GM20000 (cell line): Measurements from ENCODE around the gene FAM234B.

Source experiments
- DNase-seq: peaks from one replicate; pipeline ENCODE4 v3.0.0; 2012; ENCODE audit warnings: low spot score
- TF ChIP-seq, protein P1 (sequence below): IDR thresholded peaks from 2 replicates; pipeline ENCODE4 v1.5.1; 2012; ENCODE audit warnings: mild to moderate bottlenecking, control low read depth; ENCODE audit errors: extremely low read depth, missing control alignments

The FAM234B gene

DNA sequence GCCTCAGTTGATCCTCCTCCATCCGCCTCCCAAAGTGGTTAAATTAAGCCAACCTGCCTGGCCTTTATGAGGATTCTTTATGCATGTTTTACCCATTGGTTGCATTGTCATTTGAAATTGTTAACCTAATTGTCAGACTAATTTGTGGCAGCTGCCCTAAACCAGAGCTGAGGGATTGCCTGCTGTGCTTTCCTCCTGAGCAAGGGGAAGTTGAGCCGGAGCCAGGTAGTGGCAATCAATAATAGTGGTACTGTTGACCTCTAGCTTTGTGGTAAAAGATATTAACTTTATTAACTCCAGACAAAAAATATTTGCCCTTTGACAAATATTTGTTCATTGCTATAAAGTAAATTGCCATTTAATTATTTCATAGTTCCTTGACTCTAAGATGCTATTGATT, 38.5 kb upstream of the FAM234B start:
- TF ChIP-seq, protein P1, sequence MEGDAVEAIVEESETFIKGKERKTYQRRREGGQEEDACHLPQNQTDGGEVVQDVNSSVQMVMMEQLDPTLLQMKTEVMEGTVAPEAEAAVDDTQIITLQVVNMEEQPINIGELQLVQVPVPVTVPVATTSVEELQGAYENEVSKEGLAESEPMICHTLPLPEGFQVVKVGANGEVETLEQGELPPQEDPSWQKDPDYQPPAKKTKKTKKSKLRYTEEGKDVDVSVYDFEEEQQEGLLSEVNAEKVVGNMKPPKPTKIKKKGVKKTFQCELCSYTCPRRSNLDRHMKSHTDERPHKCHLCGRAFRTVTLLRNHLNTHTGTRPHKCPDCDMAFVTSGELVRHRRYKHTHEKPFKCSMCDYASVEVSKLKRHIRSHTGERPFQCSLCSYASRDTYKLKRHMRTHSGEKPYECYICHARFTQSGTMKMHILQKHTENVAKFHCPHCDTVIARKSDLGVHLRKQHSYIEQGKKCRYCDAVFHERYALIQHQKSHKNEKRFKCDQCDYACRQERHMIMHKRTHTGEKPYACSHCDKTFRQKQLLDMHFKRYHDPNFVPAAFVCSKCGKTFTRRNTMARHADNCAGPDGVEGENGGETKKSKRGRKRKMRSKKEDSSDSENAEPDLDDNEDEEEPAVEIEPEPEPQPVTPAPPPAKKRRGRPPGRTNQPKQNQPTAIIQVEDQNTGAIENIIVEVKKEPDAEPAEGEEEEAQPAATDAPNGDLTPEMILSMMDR = no peak

DNA sequence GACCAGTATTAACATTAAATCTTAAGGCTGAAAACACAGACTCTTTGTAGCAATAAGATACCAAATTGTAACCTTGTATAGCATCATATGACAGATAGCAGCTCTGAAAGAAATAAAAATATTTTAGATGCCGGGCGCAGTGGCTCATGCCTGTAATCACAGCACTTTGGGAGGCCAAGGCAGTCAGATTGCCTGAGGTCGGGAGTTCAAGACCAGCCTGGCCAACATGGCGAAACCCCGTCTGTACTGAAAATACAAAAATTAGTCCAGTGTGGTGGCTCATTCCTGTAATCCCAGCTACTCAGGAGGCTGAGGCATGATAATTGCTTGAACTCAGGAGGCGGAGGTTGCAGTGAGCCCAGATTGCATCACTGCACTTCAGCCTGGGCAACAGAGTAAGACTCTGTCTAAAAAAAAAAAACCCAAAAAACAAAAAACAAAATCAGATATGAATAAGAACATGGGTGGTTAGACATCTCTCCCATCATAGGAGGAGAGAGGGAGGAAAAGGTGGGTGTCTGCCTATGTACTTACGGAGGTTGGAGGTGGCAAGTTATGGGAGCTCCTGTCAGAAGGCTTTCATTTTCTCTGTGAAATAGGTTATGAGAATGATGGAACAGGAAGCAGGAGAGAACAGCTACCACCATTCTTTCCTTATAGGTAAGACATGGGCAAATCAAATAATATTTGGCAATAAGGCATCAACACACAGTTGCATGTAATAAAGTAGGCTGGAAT, 36.5 kb upstream of the FAM234B start:
- DNase-seq = no peak
- TF ChIP-seq, protein P1 = no peak

More for the DNA sequence above, 38.5 kb upstream of the FAM234B start:
- no peak for DNase-seq

DNA sequence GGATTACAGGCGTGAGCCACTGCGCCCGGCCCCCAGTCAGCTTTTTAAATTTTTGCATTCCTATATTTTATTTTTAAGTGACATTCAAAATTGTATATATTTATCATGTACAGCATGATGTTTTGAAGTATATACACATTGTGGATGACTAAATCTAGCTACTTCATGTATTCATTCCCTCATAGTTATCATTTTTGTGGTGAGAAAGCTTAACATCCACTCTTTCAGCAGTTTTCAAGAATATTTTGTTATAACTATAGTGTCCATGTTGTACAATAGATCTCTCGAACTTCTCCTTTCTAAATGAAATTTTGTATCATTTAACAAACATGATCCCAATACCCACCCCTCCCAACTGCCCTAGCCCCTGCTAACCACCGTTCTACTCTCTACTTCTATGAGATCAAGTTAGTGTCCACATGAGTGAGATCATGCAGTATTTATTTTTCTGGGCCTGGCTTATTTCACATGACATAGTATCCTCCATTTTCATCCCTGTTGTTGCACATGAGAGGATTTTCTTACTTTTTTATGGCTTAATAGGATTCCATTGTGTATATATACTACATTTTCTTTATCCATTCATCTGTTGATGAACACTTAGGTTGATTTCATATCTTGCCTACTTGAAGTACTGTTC, 35.3 kb upstream of the FAM234B start:
- no peak for DNase-seq
- TF ChIP-seq, protein P1 = no peak

DNA sequence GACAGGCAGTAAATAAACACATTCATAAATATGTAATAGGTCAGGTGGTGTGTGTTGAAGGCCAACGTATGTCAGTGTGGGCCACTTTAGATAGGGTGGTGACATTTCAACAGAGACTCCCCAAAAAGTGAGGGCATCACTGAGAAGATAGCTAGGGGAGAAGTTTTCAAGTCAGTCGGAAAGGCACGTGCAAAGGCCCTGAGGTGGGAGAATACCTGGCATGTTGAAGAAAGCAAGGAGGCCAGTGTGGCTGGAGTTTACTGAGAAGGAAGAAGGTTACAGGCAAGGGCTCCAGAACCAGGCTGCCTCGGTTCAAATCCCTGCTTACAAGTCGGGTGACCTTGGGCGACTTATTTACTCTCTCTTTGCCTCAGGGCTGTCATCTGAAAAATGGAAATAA, 33.1 kb upstream of the FAM234B start:
- DNase-seq = no peak
- TF ChIP-seq, protein P1 = no peak

DNA sequence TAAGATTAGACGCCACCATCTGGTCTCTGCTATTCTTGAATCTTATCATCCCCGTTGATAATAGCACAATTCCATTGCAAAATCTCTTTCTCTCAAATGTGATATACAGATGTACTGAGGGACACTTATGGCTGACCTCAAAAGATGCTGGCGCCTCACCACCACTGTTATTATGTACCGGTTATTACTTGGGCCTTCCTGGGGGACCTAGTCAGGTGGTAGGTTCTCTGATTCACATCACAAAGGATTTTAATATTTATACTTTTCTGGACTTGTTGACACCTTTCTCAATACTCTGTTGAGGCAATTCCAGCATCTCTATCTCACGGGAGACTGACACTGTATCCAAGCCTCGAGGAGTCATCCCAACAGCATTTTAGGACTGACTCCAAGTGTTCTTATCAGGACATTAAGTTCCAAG, 21.3 kb upstream of the FAM234B start:
- TF ChIP-seq, protein P1 = no peak
- DNase-seq = no peak

DNA sequence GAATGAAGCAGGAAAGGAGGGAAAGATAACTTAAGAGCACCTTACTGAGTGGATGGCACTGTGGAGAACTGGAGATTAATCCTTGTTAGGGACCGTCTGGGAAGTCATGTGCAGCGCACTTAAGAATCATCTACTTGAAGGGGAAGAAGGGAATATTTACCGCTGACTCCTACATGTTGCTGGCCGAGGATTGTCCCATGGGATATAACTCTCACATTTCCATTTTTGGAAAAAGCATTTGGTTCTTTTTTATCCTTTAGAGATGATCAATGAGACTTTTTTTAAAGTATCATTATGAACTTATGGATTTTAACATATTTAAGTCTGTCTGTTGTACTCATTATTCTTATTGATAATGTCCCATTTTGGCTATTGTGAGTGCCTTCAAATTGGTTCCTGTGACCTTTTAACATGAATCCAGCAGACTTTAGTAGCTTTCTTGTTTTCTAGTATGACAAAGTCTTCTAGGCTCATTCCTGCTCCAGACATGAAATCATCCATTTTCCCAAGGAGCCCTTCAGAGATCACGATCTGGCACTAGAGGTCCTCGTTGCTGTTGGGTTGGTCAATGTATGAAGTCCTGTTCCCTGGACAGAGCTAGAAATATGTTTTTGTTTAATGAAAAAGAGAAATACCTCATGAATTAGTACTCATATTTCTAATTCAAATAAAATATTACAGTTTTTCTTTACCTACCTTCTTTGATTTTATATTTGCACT, 20.2 kb upstream of the FAM234B start:
- TF ChIP-seq, protein P1 = peak; percentile 30
- DNase-seq = no peak

DNA sequence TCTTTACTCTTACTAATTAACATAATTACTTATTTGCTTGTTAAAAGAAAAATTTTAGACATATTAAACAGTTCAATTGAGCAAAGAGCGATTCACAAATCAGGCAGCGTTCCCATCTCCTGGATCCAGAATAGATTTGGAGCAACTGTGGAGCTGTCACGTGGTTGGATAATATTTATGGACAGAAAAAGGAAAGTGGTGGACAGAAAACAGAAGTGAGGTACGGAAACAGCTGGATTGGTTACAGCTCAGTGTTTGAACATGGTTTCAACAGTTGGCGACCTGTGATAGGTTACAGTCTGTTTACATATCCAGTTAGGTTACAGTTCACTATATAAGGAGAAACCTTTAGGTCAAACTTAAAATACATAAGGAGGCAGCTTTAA, 19.7 kb upstream of the FAM234B start:
- TF ChIP-seq, protein P1 = no peak
- DNase-seq = no peak
